ENCODE results near the gene EMID1.

- TF ChIP-seq CTCF (conservative IDR thresholded peaks at IDR 0.05; ENCODE audit: low read length): no peak
- no peak for TF ChIP-seq EZH2phosphoT487 (IDR thresholded peaks at IDR 0.05; ENCODE audit: borderline replicate concordance)
Observed at GRCh38 chr22:29267462-29267857, 61.8 kb downstream of the EMID1 start.

All from Loucy (cell line).